ENCODE data around the gene PRODH2. TPM values are rescaled to one million over a fixed set of nuclear protein-coding genes. Genes with fewer than 3 reads are reported as not detected.
"Not testable (repeated sequence)": the region's sequence is repeated elsewhere in the genome, so short reads cannot be mapped to it uniquely, and the experiment has no call there.

Gene PRODH2
- total RNA-seq, 1 experiment from 2014 or later, result not detected

GRCh38 chr19:35843676-35844481 is 31.2 kb upstream of the PRODH2 start:
- no peak for DNase-seq (ENCODE audit: low read depth)

GRCh38 chr19:35842666-35843272 is 30.1 kb upstream of the PRODH2 start:
- no peak for DNase-seq (ENCODE audit: low read depth)

GRCh38 chr19:35841961-35842595 is 29.4 kb upstream of the PRODH2 start:
- no peak for DNase-seq (ENCODE audit: low read depth)

- not testable (repeated sequence) for DNase-seq (ENCODE audit: low read depth)
These were observed 23.5 kb upstream of the PRODH2 start for GRCh38 chr19:35836096-35836495.

- no peak for DNase-seq (ENCODE audit: low read depth)
These were observed 21.3 kb upstream of the PRODH2 start for GRCh38 chr19:35833972-35834371.

GRCh38 chr19:35832054-35832453 is 19.4 kb upstream of the PRODH2 start:
- DNase-seq (ENCODE audit: low read depth), result no peak

- no peak for DNase-seq (ENCODE audit: low read depth)
These were observed 18.3 kb upstream of the PRODH2 start for GRCh38 chr19:35830986-35831385.

- DNase-seq (ENCODE audit: low read depth), result peak; percentile 18
These were observed 16.2 kb upstream of the PRODH2 start for GRCh38 chr19:35828692-35829301.

GRCh38 chr19:35824150-35824549 is 11.5 kb upstream of the PRODH2 start:
- DNase-seq (ENCODE audit: low read depth), result no peak

GRCh38 chr19:35822579-35822978 is 9.9 kb upstream of the PRODH2 start:
- no peak for DNase-seq (ENCODE audit: low read depth)

- no peak for DNase-seq (ENCODE audit: low read depth)
These were observed 5.8 kb upstream of the PRODH2 start for GRCh38 chr19:35818445-35818844.

GRCh38 chr19:35816846-35817245 is 4.2 kb upstream of the PRODH2 start:
- no peak for DNase-seq (ENCODE audit: low read depth)

- DNase-seq (ENCODE audit: low read depth), result no peak
These were observed 3.6 kb upstream of the PRODH2 start for GRCh38 chr19:35816262-35816661.

- DNase-seq (ENCODE audit: low read depth), result no peak
These were observed 622 bp upstream of the PRODH2 start for GRCh38 chr19:35813043-35813890.

- DNase-seq (ENCODE audit: low read depth), result no peak
These were observed 1.1 kb downstream of the PRODH2 start for GRCh38 chr19:35811317-35812219.

- DNase-seq (ENCODE audit: low read depth), result no peak
These were observed 5.0 kb downstream of the PRODH2 start for GRCh38 chr19:35807633-35808032.

- no peak for DNase-seq (ENCODE audit: low read depth)
These were observed 6.0 kb downstream of the PRODH2 start for GRCh38 chr19:35806597-35806996.

GRCh38 chr19:35805526-35806102 is 7.0 kb downstream of the PRODH2 start:
- DNase-seq (ENCODE audit: low read depth), result no peak

- DNase-seq (ENCODE audit: low read depth), result no peak
These were observed 10.8 kb downstream of the PRODH2 start for GRCh38 chr19:35801828-35802227.

GRCh38 chr19:35797663-35798062 is 15.0 kb downstream of the PRODH2 start:
- DNase-seq (ENCODE audit: low read depth), result no peak

All from HT1080 (cell line).